ENCODE data around the gene HSD3B2.

Gene HSD3B2

GRCh38 chr1:119429687-119430086 is 14.7 kb downstream of the HSD3B2 start:
- Histone ChIP-seq H3K9me3 (ENCODE audit: control insufficient read depth, low read length) (no peaks in the 10 kb centered on the region), H2BK15ac (ENCODE audit: low read depth, poor library complexity, severe bottlenecking) (no peak overlapping the region), H3K4me3 (ENCODE audit: insufficient read depth in 1 of 2, low read depth in 1 of 2, low read length in 2 of 2) (no peak overlapping the region), H4K8ac (ENCODE audit: low read length) (no peak overlapping the region), H3K4ac (ENCODE audit: low read depth in 1 of 2, low read length in 2 of 2) (no peak overlapping the region), H2AK5ac (ENCODE audit: low read length, severe bottlenecking) (no peak overlapping the region), H3K27ac (ENCODE audit: low read length, poor library complexity, severe bottlenecking) (no peak overlapping the region), H2BK12ac (ENCODE audit: low read length in 2 of 2) (no peak overlapping the region), H3K18ac (ENCODE audit: low read depth in 1 of 2, low read length in 2 of 2) (no peak overlapping the region), H3K14ac (ENCODE audit: low read length in 2 of 2) (no peak overlapping the region), H2AFZ (ENCODE audit: low read depth, low read length) (no peak overlapping the region), H3K27me3 (ENCODE audit: control insufficient read depth in 1 of 2, insufficient read depth in 1 of 2, low read length in 2 of 2) (peaks cover 24 to 34% of the 10 kb centered on the region in 2 experiments), H2BK120ac (ENCODE audit: low read depth, low read length) (no peak overlapping the region), H3K4me1 (ENCODE audit: control insufficient read depth, insufficient read depth, low read depth, low read length) (no peaks in the 10 kb centered on the region), H3K9ac (ENCODE audit: low read length) (no peak overlapping the region), H2BK5ac (ENCODE audit: low read depth, low read length, poor library complexity, severe bottlenecking) (no peak overlapping the region), H3K23ac (ENCODE audit: low read length in 2 of 2) (no peak overlapping the region), H4K91ac (ENCODE audit: low read length) (no peak overlapping the region), H3K79me1 (replicated peaks; ENCODE audit: low read length, poor library complexity, severe bottlenecking) (no peaks in the 10 kb centered on the region), H3K4me2 (ENCODE audit: low read length, poor library complexity, severe bottlenecking) (no peak overlapping the region), H3K36me3 (ENCODE audit: control insufficient read depth in 1 of 2, insufficient read depth in 2 of 2, low read depth in 1 of 2, low read length in 2 of 2) (no peaks in the 10 kb centered on the region)
- DNase-seq, result no peak
- WGBS, result 45% methylated on average over 4 of the region's 4 CpGs

DNA sequence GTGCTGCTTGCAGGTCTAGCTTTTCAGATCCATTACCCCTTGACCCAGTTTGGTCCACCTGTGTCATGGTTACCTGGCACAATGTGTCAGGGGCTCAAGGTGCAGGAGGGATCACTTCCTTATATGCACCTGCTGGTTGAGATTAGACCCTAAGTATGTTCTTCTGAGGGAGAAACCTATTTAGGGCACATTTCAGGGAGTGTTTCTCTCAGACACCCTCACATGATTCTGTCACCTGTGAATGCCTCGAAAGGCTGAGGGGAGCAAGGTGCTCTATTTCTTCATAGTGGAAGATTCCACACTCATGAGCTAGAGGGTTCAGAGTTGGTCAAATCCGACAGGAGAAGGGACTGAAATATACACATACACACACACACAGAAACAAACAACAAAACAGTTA is 15.5 kb downstream of the HSD3B2 start:
- no peak overlapping the region for H3K27ac ChIP-seq (ENCODE audit: low read length, poor library complexity, severe bottlenecking)
- no peaks in the 10 kb centered on the region for H3K4me1 ChIP-seq (ENCODE audit: control insufficient read depth, insufficient read depth, low read depth, low read length)
- H3K9ac ChIP-seq (ENCODE audit: low read length), result no peak overlapping the region
- H4K91ac ChIP-seq (ENCODE audit: low read length), result no peak overlapping the region
- no peak overlapping the region for H2BK15ac ChIP-seq (ENCODE audit: low read depth, poor library complexity, severe bottlenecking)
- H3K14ac ChIP-seq (ENCODE audit: low read length in 2 of 2), result no peak overlapping the region
- H3K4ac ChIP-seq (ENCODE audit: low read depth in 1 of 2, low read length in 2 of 2), result no peak overlapping the region
- no peaks in the 10 kb centered on the region for H3K36me3 ChIP-seq (ENCODE audit: control insufficient read depth in 1 of 2, insufficient read depth in 2 of 2, low read depth in 1 of 2, low read length in 2 of 2)
- no peak overlapping the region for H2BK12ac ChIP-seq (ENCODE audit: low read length in 2 of 2)
- no peak overlapping the region for H2AFZ ChIP-seq (ENCODE audit: low read depth, low read length)
- DNase-seq, result no peak
- no peak overlapping the region for H3K18ac ChIP-seq (ENCODE audit: low read depth in 1 of 2, low read length in 2 of 2)
- no peak overlapping the region for H3K4me3 ChIP-seq (ENCODE audit: insufficient read depth in 1 of 2, low read depth in 1 of 2, low read length in 2 of 2)
- H3K23ac ChIP-seq (ENCODE audit: low read length in 2 of 2), result no peak overlapping the region
- H4K8ac ChIP-seq (ENCODE audit: low read length), result no peak overlapping the region
- H3K79me1 ChIP-seq (replicated peaks; ENCODE audit: low read length, poor library complexity, severe bottlenecking), result no peaks in the 10 kb centered on the region
- no peak overlapping the region for H2BK5ac ChIP-seq (ENCODE audit: low read depth, low read length, poor library complexity, severe bottlenecking)
- H3K27me3 ChIP-seq (ENCODE audit: control insufficient read depth in 1 of 2, insufficient read depth in 1 of 2, low read length in 2 of 2), result peaks cover 24 to 34% of the 10 kb centered on the region in 2 experiments
- 60% methylated on average over 1 of the region's 2 CpGs for WGBS
- H3K4me2 ChIP-seq (ENCODE audit: low read length, poor library complexity, severe bottlenecking), result no peak overlapping the region
- H2AK5ac ChIP-seq (ENCODE audit: low read length, severe bottlenecking), result no peak overlapping the region
- no peaks in the 10 kb centered on the region for H3K9me3 ChIP-seq (ENCODE audit: control insufficient read depth, low read length)
- no peak overlapping the region for H2BK120ac ChIP-seq (ENCODE audit: low read depth, low read length)

DNA sequence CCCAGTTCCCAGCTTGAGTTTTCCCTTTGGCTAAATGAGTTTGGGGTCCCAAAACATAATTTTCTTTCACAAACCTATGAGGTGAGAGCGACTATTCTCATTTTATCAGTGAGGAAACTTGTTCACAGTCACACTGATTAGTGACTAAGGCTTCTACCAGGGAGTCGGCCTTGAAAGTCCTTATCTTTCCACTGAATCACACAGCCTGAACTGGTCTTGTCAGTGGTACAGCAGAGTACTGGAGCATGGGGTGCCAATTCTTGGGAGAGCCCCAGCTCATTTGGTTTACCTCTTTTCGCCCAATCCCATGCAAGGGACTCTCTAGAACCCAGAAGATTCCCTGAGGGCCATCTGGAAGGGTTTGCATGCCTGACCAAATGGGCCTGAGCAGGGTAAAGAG is 16.9 kb downstream of the HSD3B2 start:
- Histone ChIP-seq H3K4ac (ENCODE audit: low read depth in 1 of 2, low read length in 2 of 2) (no peak overlapping the region), H3K27ac (ENCODE audit: low read length, poor library complexity, severe bottlenecking) (no peak overlapping the region), H4K91ac (ENCODE audit: low read length) (no peak overlapping the region), H3K4me3 (ENCODE audit: insufficient read depth in 1 of 2, low read depth in 1 of 2, low read length in 2 of 2) (no peak overlapping the region), H2BK5ac (ENCODE audit: low read depth, low read length, poor library complexity, severe bottlenecking) (no peak overlapping the region), H3K4me2 (ENCODE audit: low read length, poor library complexity, severe bottlenecking) (no peak overlapping the region), H2BK12ac (ENCODE audit: low read length in 2 of 2) (no peak overlapping the region), H3K14ac (ENCODE audit: low read length in 2 of 2) (no peak overlapping the region), H4K8ac (ENCODE audit: low read length) (no peak overlapping the region), H2AFZ (ENCODE audit: low read depth, low read length) (no peak overlapping the region), H3K23ac (ENCODE audit: low read length in 2 of 2) (no peak overlapping the region), H3K18ac (ENCODE audit: low read depth in 1 of 2, low read length in 2 of 2) (no peak overlapping the region), H3K79me1 (replicated peaks; ENCODE audit: low read length, poor library complexity, severe bottlenecking) (no peaks in the 10 kb centered on the region), H2BK15ac (ENCODE audit: low read depth, poor library complexity, severe bottlenecking) (no peak overlapping the region), H3K9me3 (ENCODE audit: control insufficient read depth, low read length) (no peaks in the 10 kb centered on the region), H2BK120ac (ENCODE audit: low read depth, low read length) (no peak overlapping the region), H3K4me1 (ENCODE audit: control insufficient read depth, insufficient read depth, low read depth, low read length) (no peaks in the 10 kb centered on the region), H3K36me3 (ENCODE audit: control insufficient read depth in 1 of 2, insufficient read depth in 2 of 2, low read depth in 1 of 2, low read length in 2 of 2) (no peaks in the 10 kb centered on the region), H2AK5ac (ENCODE audit: low read length, severe bottlenecking) (no peak overlapping the region), H3K27me3 (ENCODE audit: control insufficient read depth in 1 of 2, insufficient read depth in 1 of 2, low read length in 2 of 2) (peaks cover 24 to 34% of the 10 kb centered on the region in 2 experiments), H3K9ac (ENCODE audit: low read length) (no peak overlapping the region)
- no peak for DNase-seq
- WGBS, result 39% methylated on average over 3 of the region's 3 CpGs

GRCh38 chr1:119435052-119435451 is 20.1 kb downstream of the HSD3B2 start:
- Histone ChIP-seq H4K8ac (ENCODE audit: low read length) (no peak overlapping the region), H3K4ac (ENCODE audit: low read depth in 1 of 2, low read length in 2 of 2) (no peak overlapping the region), H2BK120ac (ENCODE audit: low read depth, low read length) (no peak overlapping the region), H3K4me3 (ENCODE audit: insufficient read depth in 1 of 2, low read depth in 1 of 2, low read length in 2 of 2) (no peak overlapping the region), H3K14ac (ENCODE audit: low read length in 2 of 2) (no peak overlapping the region), H3K18ac (ENCODE audit: low read depth in 1 of 2, low read length in 2 of 2) (no peak overlapping the region), H3K4me1 (ENCODE audit: control insufficient read depth, insufficient read depth, low read depth, low read length) (no peaks in the 10 kb centered on the region), H3K27me3 (ENCODE audit: control insufficient read depth in 1 of 2, insufficient read depth in 1 of 2, low read length in 2 of 2) (peaks cover 24% of the 10 kb centered on the region in 2 experiments), H3K4me2 (ENCODE audit: low read length, poor library complexity, severe bottlenecking) (no peak overlapping the region), H4K91ac (ENCODE audit: low read length) (no peak overlapping the region), H2BK15ac (ENCODE audit: low read depth, poor library complexity, severe bottlenecking) (no peak overlapping the region), H2BK5ac (ENCODE audit: low read depth, low read length, poor library complexity, severe bottlenecking) (no peak overlapping the region), H2AFZ (ENCODE audit: low read depth, low read length) (no peak overlapping the region), H3K27ac (ENCODE audit: low read length, poor library complexity, severe bottlenecking) (no peak overlapping the region), H3K9me3 (ENCODE audit: control insufficient read depth, low read length) (no peaks in the 10 kb centered on the region), H3K79me1 (replicated peaks; ENCODE audit: low read length, poor library complexity, severe bottlenecking) (no peaks in the 10 kb centered on the region), H2BK12ac (ENCODE audit: low read length in 2 of 2) (no peak overlapping the region), H3K36me3 (ENCODE audit: control insufficient read depth in 1 of 2, insufficient read depth in 2 of 2, low read depth in 1 of 2, low read length in 2 of 2) (no peaks in the 10 kb centered on the region), H2AK5ac (ENCODE audit: low read length, severe bottlenecking) (no peak overlapping the region), H3K9ac (ENCODE audit: low read length) (no peak overlapping the region), H3K23ac (ENCODE audit: low read length in 2 of 2) (no peak overlapping the region)
- no peak for DNase-seq
- WGBS, result 76% methylated on average over 2 of the region's 3 CpGs

Measured in mesenchymal stem cell (in vitro differentiated cells and primary cell).